Karpas-422 (cell line): ENCODE results near the gene SPSB3. TPM values are rescaled to one million over a fixed set of nuclear protein-coding genes. Genes with fewer than 3 reads are reported as not detected.
A peak's percentile ranks its signal among the peaks of the same experiment; 100 is the strongest.

Experiments
- DNase-seq: peaks from one replicate; pipeline ENCODE4 v3.0.0-alpha.2; 2015
- H2AFZ ChIP-seq: fragments of 200-600 bp; sonication (generic); 2 replicates; pipeline ENCODE4 v1.6.1; 2014; ENCODE audit warnings: antibody characterized with exemption, low read length, mixed read lengths
- H3K27ac ChIP-seq: fragments of 200-600 bp; sonication (generic); 2 replicates; pipeline ENCODE4 v1.5.1; 2014; ENCODE audit warnings: mild to moderate bottlenecking, low read length, moderate library complexity
- H3K27me3 ChIP-seq: fragments of 200-600 bp; sonication (generic); 2 replicates; pipeline ENCODE4 v1.6.1; 2014; ENCODE audit warnings: low read length, mixed read lengths
- H3K36me3 ChIP-seq: fragments of 200-600 bp; sonication (generic); 2 replicates; pipeline ENCODE4 v1.6.1; 2014; ENCODE audit warnings: low read length, mixed read lengths; ENCODE audit not compliant: insufficient read depth
- H3K4me1 ChIP-seq: fragments of 200-600 bp; sonication (generic); 2 replicates; pipeline ENCODE4 v1.6.1; 2014; ENCODE audit warnings: mild to moderate bottlenecking, low read length, mixed read lengths
- H3K4me2 ChIP-seq: fragments of 200-600 bp; sonication (generic); 2 replicates; pipeline ENCODE4 v1.6.1; 2014; ENCODE audit warnings: low read length, low read depth, mild to moderate bottlenecking; ENCODE audit not compliant: poor library complexity, severe bottlenecking
- H3K4me3 ChIP-seq: fragments of 200-600 bp; sonication (generic); 2 replicates; pipeline ENCODE4 v1.5.1; 2014; ENCODE audit warnings: mild to moderate bottlenecking, antibody characterized with exemption, low read length, mixed read lengths
- H3K79me2 ChIP-seq: fragments of 200-600 bp; sonication (generic); 2 replicates; pipeline ENCODE4 v1.6.1; 2014; ENCODE audit warnings: mild to moderate bottlenecking, low read length, mixed read lengths
- H3K9ac ChIP-seq: fragments of 200-600 bp; sonication (generic); 2 replicates; pipeline ENCODE4 v1.6.0; 2014; ENCODE audit warnings: low read length
- H3K9me2 ChIP-seq: fragments of 200-600 bp; sonication (generic), shearing (Covaris generic); replicated peaks from 2 replicates; pipeline ENCODE4 v1.6.0; 2014; ENCODE audit warnings: mild to moderate bottlenecking, low read length, moderate library complexity; ENCODE audit not compliant: insufficient read depth
- H3K9me3 ChIP-seq: fragments of 300-700, 200-600 bp; sonication (generic); 2 replicates; pipeline ENCODE4 v1.6.1; 2014; ENCODE audit warnings: low read length, mixed read lengths
- H4K20me1 ChIP-seq: fragments of 200-600 bp; sonication (generic); 2 replicates; pipeline ENCODE4 v1.6.1; 2014; ENCODE audit warnings: mild to moderate bottlenecking, antibody characterized with exemption, low read length, low read depth; ENCODE audit not compliant: insufficient read depth
- total RNA-seq: library from RNA; depleted of rRNA; stranded (reverse); fragments of >200 nt; shearing (Covaris generic); gene quantifications from 2 replicates; pipeline ENCODE4 v1.2.3, GENCODE V29; 2014; ENCODE audit warnings: low replicate concordance

Gene SPSB3
- total RNA-seq, 1 experiment from 2014 or later = 38.5 TPM

DNA sequence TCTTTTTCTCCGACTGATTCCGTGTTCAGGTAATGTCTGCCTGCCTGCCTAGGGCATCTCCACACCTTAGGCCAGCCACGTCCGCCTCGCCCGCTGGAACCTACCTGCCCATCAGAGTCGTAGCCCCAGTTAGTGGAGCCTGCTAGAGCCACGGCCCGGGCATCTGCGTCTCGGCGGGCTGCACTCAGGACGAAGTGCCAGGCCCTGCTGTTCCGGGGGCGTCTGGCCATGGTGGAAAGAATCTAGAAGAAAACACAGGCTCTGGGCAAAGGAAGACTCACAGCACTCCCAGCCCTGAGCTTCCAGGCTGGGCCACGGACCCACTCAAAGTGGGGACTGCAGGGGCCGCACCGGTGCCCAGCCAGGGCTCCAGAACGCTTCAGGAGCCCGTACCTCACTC is 1.1 kb downstream of the SPSB3 start:
- 0 out of 2 replicates have a peak overlapping the region, but pooled peaks have one; percentile 32 for H3K27ac ChIP-seq
- H2AFZ ChIP-seq = no peak overlapping the region
- no peaks in the 10 kb centered on the region for H3K27me3 ChIP-seq
- peak overlapping the region; percentile 82 for H3K4me3 ChIP-seq
- H3K4me2 ChIP-seq = peak overlapping the region; percentile 90
- DNase-seq = no peak
- peaks cover 40% of the 10 kb centered on the region for H3K79me2 ChIP-seq
- H3K9me3 ChIP-seq = no peaks in the 10 kb centered on the region
- no peaks in the 10 kb centered on the region for H3K9me2 ChIP-seq
- no peaks in the 10 kb centered on the region for H3K36me3 ChIP-seq
- peaks cover 27% of the 10 kb centered on the region for H4K20me1 ChIP-seq
- H3K4me1 ChIP-seq = peaks cover 20% of the 10 kb centered on the region
- peak overlapping the region; percentile 79 for H3K9ac ChIP-seq

DNA sequence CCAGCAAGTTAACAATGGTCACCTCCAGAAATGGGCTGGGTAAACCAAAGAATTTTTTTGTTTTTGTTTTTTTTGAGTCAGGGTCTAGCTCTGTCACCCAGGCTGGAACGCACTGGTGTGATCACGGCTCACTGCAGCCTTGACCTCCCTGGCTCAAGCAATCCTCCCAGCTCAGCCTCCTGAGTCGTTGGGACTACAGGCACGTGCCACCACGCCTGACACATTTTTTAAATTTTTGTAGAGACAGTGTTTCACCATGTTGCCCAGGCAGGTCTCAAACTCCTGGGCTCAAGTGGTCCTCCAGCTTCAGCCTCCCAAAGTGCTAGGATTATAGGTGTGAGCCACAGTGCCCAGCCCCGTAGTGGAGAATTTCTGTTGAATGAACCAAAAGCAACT is 1.7 kb downstream of the SPSB3 start:
- Histone ChIP-seq H3K9ac (peak overlapping the region; percentile 79; the same call in 1 of the 2 replicates), H3K27ac (no peak overlapping the region), H4K20me1 (peaks cover 25% of the 10 kb centered on the region)

GRCh38 chr16:1779741-1780676 is 2.4 kb downstream of the SPSB3 start:
- peaks cover 19% of the 10 kb centered on the region; the same call in 1 of the 2 replicates for H4K20me1 ChIP-seq
- H3K27ac ChIP-seq = no peak overlapping the region
- DNase-seq = no peak
- H3K27me3 ChIP-seq = no peaks in the 10 kb centered on the region
- no peaks in the 10 kb centered on the region for H3K9me2 ChIP-seq
- H3K4me2 ChIP-seq = no peak overlapping the region
- 0 out of 2 replicates have a peak, but pooled peaks cover 2% of the 10 kb centered on the region for H3K36me3 ChIP-seq
- H3K9me3 ChIP-seq = no peaks in the 10 kb centered on the region
- H3K4me1 ChIP-seq = peaks cover 20% of the 10 kb centered on the region
- H2AFZ ChIP-seq = no peak overlapping the region
- H3K9ac ChIP-seq = no peak overlapping the region
- 0 out of 2 replicates have a peak overlapping the region, but pooled peaks have one; percentile 82 for H3K4me3 ChIP-seq
- H3K79me2 ChIP-seq = peaks cover 32% of the 10 kb centered on the region

More for the DNA sequence above, 1.7 kb downstream of the SPSB3 start:
- peak overlapping the region; percentile 90 for H3K4me2 ChIP-seq
- H3K79me2 ChIP-seq = peaks cover 35% of the 10 kb centered on the region
- H3K9me2 ChIP-seq = no peaks in the 10 kb centered on the region
- H3K4me3 ChIP-seq = peak overlapping the region; percentile 82; the same call in 1 of the 2 replicates
- no peaks in the 10 kb centered on the region for H3K27me3 ChIP-seq
- no peaks in the 10 kb centered on the region for H3K9me3 ChIP-seq
- H3K36me3 ChIP-seq = 0 out of 2 replicates have a peak, but pooled peaks cover under 1% of the 10 kb centered on the region
- H2AFZ ChIP-seq = no peak overlapping the region
- peaks cover 20% of the 10 kb centered on the region for H3K4me1 ChIP-seq
- DNase-seq = no peak

DNA sequence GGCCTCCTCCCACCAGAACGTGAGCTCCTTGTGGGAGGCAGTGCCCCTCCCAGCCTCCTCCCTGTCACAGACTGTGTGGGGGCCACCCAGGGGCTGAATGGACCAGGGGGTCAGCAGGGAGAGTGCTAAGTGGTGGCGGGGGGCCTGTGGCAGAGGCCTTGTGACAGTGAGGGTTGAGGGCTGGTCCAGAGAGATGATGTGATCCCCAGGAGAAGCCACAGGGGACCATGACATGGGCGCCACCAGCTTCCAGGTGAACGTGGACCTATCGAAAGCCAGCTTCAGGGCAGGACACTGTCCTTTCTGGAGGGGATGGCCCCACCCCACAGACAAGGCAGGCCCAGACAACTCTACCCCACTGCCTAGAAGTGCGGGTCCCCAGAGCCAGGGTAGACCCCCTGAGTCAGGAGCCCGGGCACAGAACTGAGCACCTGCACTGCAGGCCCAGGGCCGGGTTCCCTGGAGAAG is 3.1 kb downstream of the SPSB3 start:
- H4K20me1 ChIP-seq = peaks cover 18% of the 10 kb centered on the region; the same call in 1 of the 2 replicates
- H3K9ac ChIP-seq = no peak overlapping the region
- H3K79me2 ChIP-seq = peaks cover 32% of the 10 kb centered on the region
- H3K4me2 ChIP-seq = no peak overlapping the region
- no peak overlapping the region for H2AFZ ChIP-seq
- no peak for DNase-seq
- H3K9me3 ChIP-seq = no peaks in the 10 kb centered on the region
- H3K27ac ChIP-seq = no peak overlapping the region
- no peaks in the 10 kb centered on the region for H3K27me3 ChIP-seq
- no peaks in the 10 kb centered on the region for H3K9me2 ChIP-seq
- H3K36me3 ChIP-seq = 0 out of 2 replicates have a peak, but pooled peaks cover 2% of the 10 kb centered on the region
- H3K4me1 ChIP-seq = peaks cover 26% of the 10 kb centered on the region
- H3K4me3 ChIP-seq = no peak overlapping the region

- Histone ChIP-seq H3K4me1 (peaks cover 26% of the 10 kb centered on the region), H3K9me2 (no peaks in the 10 kb centered on the region), H3K79me2 (peaks cover 32% of the 10 kb centered on the region), H2AFZ (no peak overlapping the region), H3K4me3 (no peak overlapping the region), H3K27ac (no peak overlapping the region), H3K9ac (no peak overlapping the region), H3K36me3 (0 out of 2 replicates have a peak, but pooled peaks cover 2% of the 10 kb centered on the region), H3K9me3 (no peaks in the 10 kb centered on the region), H3K27me3 (no peaks in the 10 kb centered on the region), H4K20me1 (peaks cover 19% of the 10 kb centered on the region; the same call in 1 of the 2 replicates), H3K4me2 (no peak overlapping the region)
- no peak for DNase-seq
These were observed 3.9 kb downstream of the SPSB3 start for GRCh38 chr16:1778200-1779179.

DNA sequence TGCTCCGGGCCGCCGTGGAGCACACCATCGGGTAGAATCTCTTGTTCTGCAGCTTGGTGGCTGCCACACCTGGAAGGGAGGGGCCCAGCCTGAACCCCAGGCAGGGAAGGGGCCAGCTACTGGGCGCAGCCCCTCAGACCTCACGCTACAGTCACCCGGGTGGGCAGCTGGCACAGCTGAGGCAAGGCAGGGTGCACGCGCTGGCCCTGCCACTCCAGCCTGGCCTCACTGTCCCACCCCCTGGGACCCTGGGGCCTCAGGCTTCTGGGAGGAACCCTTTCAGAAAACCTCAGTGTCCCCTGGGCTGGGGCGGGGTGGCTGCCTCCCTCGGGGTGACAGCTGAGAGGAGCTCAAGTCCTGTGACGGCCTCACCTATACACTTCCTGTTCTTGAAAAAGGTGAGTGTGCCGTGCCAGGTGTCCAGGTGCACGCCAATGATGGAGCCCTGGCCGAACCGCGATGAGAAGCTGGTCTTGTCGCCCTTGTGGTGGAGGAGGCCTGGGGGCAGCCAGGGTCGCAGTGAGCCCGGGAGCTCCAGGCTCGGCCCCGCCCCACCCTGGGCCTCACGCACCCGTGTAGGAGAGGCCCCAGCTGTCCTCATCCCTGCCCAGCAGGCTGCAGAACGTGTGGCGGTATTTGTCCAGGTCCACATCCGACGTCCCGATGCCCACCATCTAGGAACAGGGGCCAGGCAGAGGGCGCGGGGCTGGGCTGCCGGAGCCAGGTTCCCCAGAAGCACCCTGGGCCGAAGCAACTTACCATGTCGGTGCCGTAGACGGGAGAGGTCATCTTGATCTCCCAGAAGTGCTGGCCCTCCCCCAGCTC is 4.8 kb downstream of the SPSB3 start:
- H3K9me2 ChIP-seq = no peaks in the 10 kb centered on the region
- H3K4me2 ChIP-seq = no peak overlapping the region
- 0 out of 2 replicates have a peak, but pooled peaks cover 2% of the 10 kb centered on the region for H3K36me3 ChIP-seq
- H3K79me2 ChIP-seq = peaks cover 33% of the 10 kb centered on the region
- H3K9me3 ChIP-seq = no peaks in the 10 kb centered on the region
- no peak overlapping the region for H3K4me3 ChIP-seq
- H4K20me1 ChIP-seq = peaks cover 19% of the 10 kb centered on the region; the same call in 1 of the 2 replicates
- H3K4me1 ChIP-seq = peaks cover 26% of the 10 kb centered on the region
- H3K27ac ChIP-seq = no peak overlapping the region
- no peak overlapping the region for H2AFZ ChIP-seq
- no peak for DNase-seq
- H3K27me3 ChIP-seq = no peaks in the 10 kb centered on the region
- H3K9ac ChIP-seq = no peak overlapping the region

DNA sequence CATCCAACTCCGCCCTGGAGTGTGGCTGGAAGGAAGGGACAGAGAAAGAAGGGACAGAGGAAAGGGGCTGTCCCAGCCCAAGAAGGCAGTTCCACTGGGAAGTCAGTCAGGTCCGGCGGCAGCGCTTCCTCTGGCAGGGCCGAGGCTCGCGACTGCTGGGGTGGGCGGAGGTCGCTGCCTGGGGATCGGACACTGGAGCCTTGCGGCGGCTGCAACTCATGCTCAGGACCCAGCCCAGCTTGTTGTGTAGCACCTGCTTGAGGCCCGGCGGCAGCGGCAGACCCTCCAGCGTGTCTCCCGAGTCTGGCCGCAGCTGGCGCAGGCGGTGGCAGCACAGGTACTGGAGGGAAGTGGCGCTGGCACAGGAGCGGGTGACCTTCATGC is 5.4 kb downstream of the SPSB3 start:
- no peak overlapping the region for H3K27ac ChIP-seq
- H3K9ac ChIP-seq = no peak overlapping the region
- H3K9me2 ChIP-seq = no peaks in the 10 kb centered on the region
- H3K79me2 ChIP-seq = peaks cover 39% of the 10 kb centered on the region
- H2AFZ ChIP-seq = no peak overlapping the region
- H3K36me3 ChIP-seq = peaks cover 2% of the 10 kb centered on the region; the same call in 1 of the 2 replicates
- peaks cover 26% of the 10 kb centered on the region for H3K4me1 ChIP-seq
- H4K20me1 ChIP-seq = peaks cover 19% of the 10 kb centered on the region; the same call in 1 of the 2 replicates
- H3K27me3 ChIP-seq = no peaks in the 10 kb centered on the region
- H3K4me2 ChIP-seq = no peak overlapping the region
- H3K4me3 ChIP-seq = no peak overlapping the region
- DNase-seq = no peak
- no peaks in the 10 kb centered on the region for H3K9me3 ChIP-seq
